SJCRH30 (cell line): ENCODE data around the gene VAV1. TPM values are rescaled to one million over a fixed set of nuclear protein-coding genes. Genes with fewer than 3 reads are reported as not detected.
"Not testable (repeated sequence)": the region's sequence is repeated elsewhere in the genome, so short reads cannot be mapped to it uniquely, and the experiment has no call there.

ENCODE experiments used
- DNase-seq, 2 experiments: peaks; one replicate each; pipeline ENCODE4 v3.0.0-alpha.2; 2015 to 2020
- H3K27ac ChIP-seq: fragments of 250-450 bp; sonication (Bioruptor Pico); 2 replicates; pipeline ENCODE4 v1.5.1; 2020; ENCODE audit warnings: mild to moderate bottlenecking, moderate library complexity
- H3K27me3 ChIP-seq: fragments of 250-450 bp; sonication (Bioruptor Pico); 2 replicates; pipeline ENCODE4 v1.5.1; 2020; ENCODE audit warnings: mild to moderate bottlenecking, moderate library complexity
- H3K36me3 ChIP-seq: fragments of 250-450 bp; sonication (Bioruptor Pico); 2 replicates; pipeline ENCODE4 v1.5.1; 2020; ENCODE audit warnings: mild to moderate bottlenecking, moderate library complexity
- H3K4me1 ChIP-seq: fragments of 250-450 bp; sonication (Bioruptor Pico); 2 replicates; pipeline ENCODE4 v1.5.1; 2020; ENCODE audit warnings: mild to moderate bottlenecking, moderate library complexity
- H3K4me3 ChIP-seq: fragments of 250-450 bp; sonication (Bioruptor Pico); 2 replicates; pipeline ENCODE4 v1.5.1; 2020; ENCODE audit warnings: mild to moderate bottlenecking, moderate library complexity
- H3K9me3 ChIP-seq: fragments of 250-450 bp; sonication (Bioruptor Pico); replicated peaks from 2 replicates; pipeline ENCODE4 v1.5.1; 2020; ENCODE audit warnings: mild to moderate bottlenecking, moderate library complexity
- total RNA-seq: library from RNA; depleted of rRNA; stranded (reverse); fragments of >200 nt; shearing (Covaris generic); gene quantifications from 2 replicates; pipeline ENCODE4 v1.2.3, GENCODE V29; 2014

The VAV1 gene
- total RNA-seq, 1 experiment from 2014 or later, result not detected

DNA sequence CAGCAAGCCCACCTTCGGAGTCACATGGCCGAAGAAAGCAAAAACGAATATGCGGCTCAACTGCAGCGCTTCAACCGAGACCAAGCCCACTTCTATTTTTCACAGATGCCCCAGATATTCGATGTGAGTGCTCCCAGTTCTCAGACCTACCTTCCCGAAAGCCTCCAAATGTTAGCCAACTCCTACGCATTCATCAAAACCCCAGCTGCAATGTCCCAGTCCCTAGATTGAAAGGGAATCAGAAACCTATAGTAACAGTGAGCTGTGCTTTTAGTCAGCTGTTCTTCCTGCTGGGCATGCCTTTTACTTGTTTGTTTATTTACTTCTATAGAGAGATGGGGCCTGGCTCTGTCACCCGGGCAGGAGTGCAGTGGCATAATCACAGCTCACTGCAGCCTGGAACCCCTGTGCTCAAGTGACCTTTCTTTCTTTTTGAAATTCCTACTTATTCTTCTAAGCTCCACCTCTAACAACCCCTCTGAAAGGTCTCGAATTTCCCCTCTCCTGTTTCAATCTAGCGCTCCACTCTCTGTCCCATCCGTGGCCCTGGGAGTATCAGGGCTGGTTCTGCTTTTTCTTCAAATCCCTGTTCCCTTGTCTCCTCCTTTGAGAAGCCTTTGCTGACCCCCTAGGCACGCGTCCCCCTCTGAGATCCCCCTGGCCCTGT lies 28.7 kb upstream of the VAV1 start:
- Histone ChIP-seq H3K9me3 (no peaks in the 10 kb centered on the region), H3K4me1 (peaks cover 16% of the 10 kb centered on the region), H3K4me3 (no peak overlapping the region), H3K36me3 (peaks cover 33% of the 10 kb centered on the region), H3K27ac (peak overlapping the region; percentile 43), H3K27me3 (no peaks in the 10 kb centered on the region)
- peak in 1 of 2 experiments; percentile 46 for DNase-seq

DNA sequence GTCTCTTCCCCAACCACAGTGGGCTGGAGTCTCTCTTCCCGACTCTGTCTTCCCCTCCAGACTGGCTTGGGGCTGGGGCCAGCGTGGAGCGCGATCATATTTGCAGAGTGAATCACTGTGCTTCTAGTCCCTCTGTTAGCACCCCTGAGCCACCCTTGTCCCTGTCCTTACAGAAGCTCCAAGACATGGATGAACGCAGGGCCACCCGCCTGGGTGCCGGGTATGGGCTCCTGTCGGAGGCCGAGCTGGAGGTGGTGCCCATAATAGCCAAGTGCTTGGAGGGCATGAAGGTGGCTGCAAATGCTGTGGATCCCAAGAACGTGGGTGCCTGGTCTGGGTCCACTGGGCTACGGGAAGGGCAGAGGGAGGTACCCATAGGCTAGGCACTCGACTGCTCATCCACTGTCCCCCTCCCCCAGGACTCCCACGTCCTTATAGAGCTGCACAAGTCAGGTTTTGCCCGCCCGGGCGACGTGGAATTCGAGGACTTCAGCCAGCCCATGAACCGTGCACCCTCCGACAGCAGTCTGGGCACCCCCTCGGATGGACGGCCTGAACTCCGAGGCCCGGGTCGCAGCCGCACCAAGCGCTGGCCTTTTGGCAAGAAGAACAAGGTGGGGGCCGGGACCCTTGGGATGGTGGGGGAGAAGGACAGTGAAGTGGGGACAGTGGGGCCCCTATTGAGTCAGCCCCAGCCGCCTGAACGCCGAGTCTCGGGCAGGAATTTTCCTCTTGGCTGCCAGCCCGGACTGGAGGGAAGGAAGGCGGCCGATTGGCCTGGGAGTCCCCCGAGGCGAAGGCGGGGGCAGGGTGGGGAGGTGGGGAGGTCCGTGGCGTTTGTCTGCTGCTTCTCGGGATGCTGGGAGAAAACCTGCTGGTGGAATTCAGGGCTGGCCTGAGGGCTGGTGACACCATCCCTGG lies 27.9 kb upstream of the VAV1 start:
- peak overlapping the region; percentile 43 for H3K27ac ChIP-seq
- H3K36me3 ChIP-seq, result peaks cover 40% of the 10 kb centered on the region
- H3K4me3 ChIP-seq, result no peak overlapping the region
- H3K4me1 ChIP-seq, result peaks cover 14% of the 10 kb centered on the region
- no peaks in the 10 kb centered on the region for H3K27me3 ChIP-seq
- H3K9me3 ChIP-seq, result no peaks in the 10 kb centered on the region
- DNase-seq, result peak; percentile 89 to 91

DNA sequence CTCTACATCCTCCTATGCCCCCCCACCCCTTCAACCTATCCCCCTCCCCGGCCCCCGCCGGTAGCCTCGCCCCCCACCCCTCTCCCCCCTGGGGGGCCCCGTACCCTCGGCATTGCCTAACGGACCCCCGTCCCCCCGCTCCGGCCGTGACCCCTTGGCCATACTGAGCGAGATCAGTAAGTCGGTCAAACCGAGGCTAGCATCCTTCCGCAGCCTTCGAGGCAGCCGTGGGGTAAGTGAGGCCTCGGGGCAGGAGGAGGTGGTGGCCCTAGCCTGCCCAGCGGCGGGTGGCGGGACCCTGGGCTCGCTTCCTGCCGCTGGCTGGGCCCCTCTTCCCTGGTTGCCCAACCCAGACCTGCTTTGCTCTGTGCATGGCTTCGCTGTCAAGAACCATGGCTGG lies 26.5 kb upstream of the VAV1 start:
- H3K4me1 ChIP-seq, result peaks cover 14% of the 10 kb centered on the region
- H3K27ac ChIP-seq, result no peak overlapping the region
- no peaks in the 10 kb centered on the region for H3K27me3 ChIP-seq
- no peak overlapping the region for H3K4me3 ChIP-seq
- peaks cover 48% of the 10 kb centered on the region for H3K36me3 ChIP-seq
- H3K9me3 ChIP-seq, result no peaks in the 10 kb centered on the region
- no peak for DNase-seq

DNA sequence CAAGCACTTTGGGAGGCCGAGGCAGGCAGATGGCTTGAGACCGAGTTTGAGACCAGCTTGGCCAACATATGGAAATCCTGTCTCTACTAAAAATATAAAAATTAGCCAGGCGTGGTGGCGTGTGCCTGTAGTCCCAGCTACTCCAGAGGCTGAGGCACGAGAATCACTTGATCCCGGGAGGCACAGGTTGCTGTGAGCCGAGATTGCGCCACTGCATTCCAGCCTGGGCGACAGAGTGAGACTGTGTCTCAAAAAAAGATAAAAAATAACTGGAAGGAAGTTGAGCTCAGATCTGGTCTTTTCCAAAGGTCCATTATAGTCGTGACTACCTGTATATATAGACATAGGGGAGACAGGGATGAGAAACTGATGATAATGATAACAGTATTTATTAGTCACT lies 24.0 kb upstream of the VAV1 start:
- H3K9me3 ChIP-seq, result not testable (repeated sequence)

DNA sequence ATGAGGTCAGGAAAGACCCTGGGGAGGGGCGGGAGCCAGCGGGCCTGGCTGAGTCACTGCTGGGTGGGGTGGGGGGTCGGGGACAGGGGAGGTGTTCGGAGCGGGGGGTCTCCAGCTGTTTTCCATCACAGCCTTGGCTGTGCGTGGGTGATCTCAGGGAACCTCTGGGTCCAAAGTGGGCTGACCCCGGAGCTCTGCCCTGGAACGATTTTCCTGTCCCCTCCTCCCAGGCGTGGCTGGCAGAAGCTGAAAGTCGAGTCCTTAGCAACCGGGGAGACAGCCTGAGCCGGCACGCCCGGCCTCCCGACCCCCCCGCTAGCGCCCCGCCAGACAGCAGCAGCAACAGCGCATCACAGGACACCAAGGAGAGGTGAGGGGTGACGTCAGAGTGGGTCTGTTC lies 22.4 kb upstream of the VAV1 start:
- Histone ChIP-seq H3K27me3 (no peaks in the 10 kb centered on the region), H3K36me3 (peaks cover 62% of the 10 kb centered on the region), H3K9me3 (no peaks in the 10 kb centered on the region), H3K4me1 (peaks cover 6% of the 10 kb centered on the region), H3K27ac (no peak overlapping the region), H3K4me3 (no peak overlapping the region)
- DNase-seq, result no peak

More for the DNA sequence above, 24.0 kb upstream of the VAV1 start:
- DNase-seq, H3K4me3 ChIP-seq, H3K27me3 ChIP-seq, H3K27ac ChIP-seq: not testable (repeated sequence)
- Histone ChIP-seq H3K4me1 (peaks cover 14% of the 10 kb centered on the region), H3K36me3 (peaks cover 66% of the 10 kb centered on the region)

DNA sequence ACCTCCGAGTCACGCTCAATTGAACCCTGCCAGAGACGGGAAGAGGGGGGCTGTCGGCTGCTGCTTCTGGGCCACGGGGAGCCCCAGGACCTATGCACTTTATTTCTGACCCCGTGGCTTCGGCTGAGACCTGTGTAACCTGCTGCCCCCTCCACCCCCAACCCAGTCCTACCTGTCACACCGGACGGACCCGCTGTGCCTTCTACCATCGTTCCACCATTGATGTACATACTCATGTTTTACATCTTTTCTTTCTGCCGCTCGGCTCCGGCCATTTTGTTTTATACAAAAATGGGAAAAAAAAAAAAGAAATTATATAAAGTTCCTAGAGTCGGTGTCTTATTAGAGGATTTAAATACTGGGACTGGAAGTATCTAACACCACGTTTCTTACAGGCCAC lies 21.3 kb upstream of the VAV1 start:
- DNase-seq, result no peak
- no peak overlapping the region for H3K4me3 ChIP-seq
- H3K36me3 ChIP-seq, result peaks cover 58% of the 10 kb centered on the region

DNA sequence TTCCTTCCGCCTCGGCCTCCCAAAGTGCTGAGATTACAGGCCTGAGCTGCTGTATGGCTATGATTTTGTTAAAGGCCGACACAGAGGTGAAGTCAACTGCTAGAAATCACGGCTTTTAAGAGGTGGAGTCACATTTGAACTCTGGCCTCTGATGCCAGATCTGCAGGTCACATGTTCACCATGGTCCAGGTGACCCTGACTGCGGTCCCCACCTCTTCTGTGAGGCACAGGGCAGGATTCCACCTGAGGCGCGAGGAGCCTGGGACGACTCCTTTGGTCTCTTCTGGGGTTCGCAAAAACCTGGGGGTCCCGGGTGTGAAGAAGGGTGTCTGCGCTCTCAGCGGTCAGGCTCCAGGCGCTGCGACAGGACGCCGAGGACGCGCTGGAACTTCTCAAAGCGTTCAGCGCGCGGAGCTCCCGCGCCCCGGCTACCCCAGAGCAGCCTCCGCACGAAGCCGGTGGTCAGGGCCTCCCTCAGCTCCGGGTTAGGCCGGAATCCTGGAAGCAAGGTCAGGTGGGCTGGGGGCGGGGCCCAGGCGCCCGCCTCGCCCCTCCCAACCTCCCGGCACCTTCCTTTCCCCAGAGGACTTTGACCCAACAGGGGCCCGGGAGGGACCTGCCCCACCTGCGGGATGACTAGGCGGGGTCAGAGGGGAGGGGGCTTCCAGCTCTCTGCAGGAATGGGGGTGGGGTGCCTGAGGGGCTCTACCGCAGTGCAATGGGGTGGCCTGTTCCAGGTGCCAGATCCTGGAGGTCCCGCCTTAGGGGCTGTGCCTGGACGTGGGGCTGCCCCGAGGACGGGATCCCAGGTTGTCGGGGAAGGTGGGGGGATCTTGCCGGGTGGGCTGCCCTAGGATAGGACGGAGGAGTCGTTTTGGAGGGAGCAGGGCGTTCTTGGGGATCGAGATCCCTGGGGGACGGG lies 20.0 kb upstream of the VAV1 start:
- no peak overlapping the region for H3K4me3 ChIP-seq
- H3K27ac ChIP-seq, result no peak overlapping the region
- H3K36me3 ChIP-seq, result peaks cover 44% of the 10 kb centered on the region
- no peak for DNase-seq
- H3K9me3 ChIP-seq, result no peaks in the 10 kb centered on the region
- H3K4me1 ChIP-seq, result no peaks in the 10 kb centered on the region
- no peaks in the 10 kb centered on the region for H3K27me3 ChIP-seq

More for the DNA sequence above, 21.3 kb upstream of the VAV1 start:
- no peaks in the 10 kb centered on the region for H3K9me3 ChIP-seq
- no peaks in the 10 kb centered on the region for H3K27me3 ChIP-seq
- H3K27ac ChIP-seq, result no peak overlapping the region
- H3K4me1 ChIP-seq, result no peaks in the 10 kb centered on the region

DNA sequence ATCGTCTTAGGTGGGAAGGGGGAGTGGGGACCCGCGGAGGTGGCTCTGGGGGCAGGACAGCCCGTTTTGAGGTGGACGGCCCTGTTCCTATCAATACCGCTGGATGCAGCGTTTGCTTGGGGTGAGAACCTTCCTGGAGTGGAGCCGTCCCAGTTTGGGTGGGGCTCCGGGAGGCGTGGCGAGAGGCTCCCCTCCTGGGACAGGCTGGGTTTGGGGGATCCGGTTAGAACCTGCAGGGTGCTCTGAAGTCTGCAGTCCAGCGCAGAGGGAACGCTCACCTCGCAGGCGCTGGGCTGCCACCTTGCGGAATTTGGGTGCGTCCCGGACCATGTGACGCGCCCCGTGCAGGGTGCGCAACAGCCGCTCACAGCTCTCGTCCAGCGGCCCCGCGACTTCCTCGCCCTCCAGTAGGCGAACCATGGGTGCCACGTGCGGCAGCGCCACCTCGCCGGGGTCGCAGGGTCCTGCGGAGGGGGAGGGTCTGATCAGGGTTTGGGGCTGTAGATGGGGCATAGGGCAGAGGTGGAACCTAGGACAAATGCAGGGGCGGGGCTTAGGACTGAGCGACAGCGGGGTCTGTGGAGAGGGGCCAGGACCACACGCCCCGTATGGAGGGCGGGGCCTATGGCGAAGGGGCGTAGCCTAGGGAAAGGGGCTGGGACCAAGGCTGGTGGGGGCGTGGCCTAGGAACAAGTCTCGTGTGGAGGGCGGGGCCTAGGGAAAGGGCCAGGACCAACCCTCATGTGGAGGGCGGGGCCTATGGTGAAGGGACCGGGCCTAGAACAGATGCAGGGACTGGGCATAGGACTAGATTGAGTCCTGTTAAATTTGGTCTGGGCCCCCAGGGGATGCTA lies 19.1 kb upstream of the VAV1 start:
- peak; percentile 49 for DNase-seq
- Histone ChIP-seq H3K27ac (no peak overlapping the region), H3K36me3 (peaks cover 35% of the 10 kb centered on the region), H3K4me1 (no peaks in the 10 kb centered on the region), H3K4me3 (no peak overlapping the region), H3K9me3 (no peaks in the 10 kb centered on the region), H3K27me3 (no peaks in the 10 kb centered on the region)

DNA sequence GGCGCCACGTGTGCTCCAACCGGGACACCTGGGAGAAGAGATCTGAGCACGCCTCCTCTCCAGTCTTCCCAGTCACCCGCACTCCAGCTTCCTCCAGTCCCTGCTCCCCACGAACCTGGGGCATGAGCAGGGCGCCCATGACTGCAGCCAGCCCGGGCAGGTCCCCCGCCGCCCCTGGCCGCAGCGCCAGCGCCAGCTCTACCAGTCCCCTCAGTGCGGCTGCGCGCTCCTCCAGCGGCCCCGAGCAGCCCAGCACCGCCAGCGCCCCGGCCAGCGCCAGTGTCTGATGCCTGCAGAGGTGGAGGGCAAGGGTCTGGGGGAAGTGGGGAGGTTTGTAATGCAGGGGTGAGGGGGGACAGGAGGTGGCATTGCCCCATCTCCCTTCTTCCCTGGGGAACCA lies 18.4 kb upstream of the VAV1 start:
- Histone ChIP-seq H3K4me1 (no peaks in the 10 kb centered on the region), H3K4me3 (no peak overlapping the region)
- DNase-seq, result no peak

DNA sequence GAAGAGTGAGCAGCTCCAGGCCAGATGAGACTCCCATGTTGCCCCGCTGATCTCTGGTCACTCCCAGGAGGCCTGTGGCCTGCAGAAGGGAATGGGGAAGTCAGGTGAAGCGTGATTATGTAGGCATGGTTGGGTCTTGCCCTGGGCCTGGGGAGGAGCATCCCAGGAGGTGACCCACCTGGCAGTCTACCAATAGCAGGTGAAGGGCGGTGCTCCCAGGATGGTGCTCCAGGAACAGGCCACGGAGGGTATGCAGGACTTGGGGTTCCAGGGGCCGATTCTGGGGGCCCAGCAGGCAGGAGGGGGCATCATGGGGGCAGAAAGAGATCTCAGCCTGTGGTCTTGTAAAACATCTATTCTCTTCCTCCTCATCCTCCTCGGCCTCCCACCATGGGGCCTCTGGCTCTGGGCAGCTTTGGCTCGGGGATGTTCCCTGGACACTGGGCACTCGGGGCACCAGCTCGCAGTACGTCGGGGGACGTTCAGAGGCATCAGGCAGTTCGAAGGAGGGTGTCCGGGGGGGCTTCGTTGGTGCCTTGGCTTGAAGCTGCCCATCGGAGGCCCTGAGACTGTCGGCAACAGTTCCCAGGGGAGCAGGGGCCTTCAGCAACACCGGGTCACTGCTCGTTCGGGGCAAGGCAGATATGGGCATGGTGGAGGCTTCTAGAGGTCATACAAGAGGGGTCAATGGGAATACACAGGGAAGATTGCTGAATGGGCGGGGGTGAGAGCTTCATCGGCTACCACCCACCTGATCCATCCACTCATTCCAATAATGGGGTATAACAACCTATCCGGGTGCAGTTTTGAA lies 17.6 kb upstream of the VAV1 start:
- Histone ChIP-seq H3K4me1 (no peaks in the 10 kb centered on the region), H3K9me3 (no peaks in the 10 kb centered on the region), H3K4me3 (no peak overlapping the region), H3K27ac (no peak overlapping the region), H3K36me3 (peaks cover 25% of the 10 kb centered on the region), H3K27me3 (no peaks in the 10 kb centered on the region)
- DNase-seq, result no peak

More for the DNA sequence above, 18.4 kb upstream of the VAV1 start:
- Histone ChIP-seq H3K27ac (no peak overlapping the region), H3K9me3 (no peaks in the 10 kb centered on the region), H3K27me3 (no peaks in the 10 kb centered on the region), H3K36me3 (peaks cover 32% of the 10 kb centered on the region)

DNA sequence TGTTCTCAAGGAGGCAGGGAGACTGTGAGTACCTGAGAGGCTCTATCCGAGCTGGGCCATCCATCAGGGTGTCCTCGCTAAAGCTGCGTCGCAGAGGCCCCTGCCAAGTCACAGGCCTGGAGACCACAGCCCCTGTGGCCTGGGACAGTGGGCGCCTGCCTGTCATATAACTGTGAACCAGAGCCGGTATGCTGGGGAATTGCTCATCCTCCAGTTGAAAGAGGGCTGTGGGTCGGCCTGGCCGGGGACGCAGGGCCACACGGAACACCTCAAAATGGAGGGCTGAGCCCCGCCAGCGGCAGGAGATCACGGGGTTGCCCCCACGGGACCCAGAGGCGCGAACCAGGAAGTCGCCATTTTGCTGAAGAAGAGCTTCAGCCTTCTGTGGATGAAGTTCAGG lies 11.9 kb upstream of the VAV1 start:
- no peak overlapping the region for H3K27ac ChIP-seq

DNA sequence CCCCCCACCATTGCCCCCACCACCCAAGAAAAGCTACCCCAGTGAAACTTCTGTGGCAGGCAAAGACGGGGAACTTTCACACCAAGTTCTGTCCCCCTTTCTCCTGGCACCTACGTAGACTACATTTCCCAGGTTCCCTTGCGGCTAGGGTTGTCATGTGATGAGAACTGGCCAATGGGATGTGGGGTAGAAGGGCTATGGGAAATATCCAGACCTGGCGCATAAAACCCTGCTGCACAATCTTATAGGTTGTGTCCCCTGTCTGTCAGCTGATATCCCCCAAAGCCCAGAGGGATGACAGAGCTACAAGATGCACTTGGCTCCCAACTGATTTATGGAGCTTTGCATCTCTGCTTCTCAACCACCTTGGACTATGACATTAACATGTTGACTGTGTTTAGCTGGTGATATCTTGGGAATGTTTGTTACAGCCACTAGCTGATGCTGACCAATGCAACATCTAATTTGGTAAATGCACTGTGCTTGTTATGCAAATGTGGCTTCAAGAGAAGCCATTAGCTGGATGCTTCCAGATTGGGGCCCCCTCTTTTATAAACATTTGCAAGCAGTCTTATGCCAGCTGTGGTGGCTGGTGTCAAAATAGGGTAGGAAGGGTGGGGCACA lies 11.3 kb upstream of the VAV1 start:
- Histone ChIP-seq H3K36me3 (no peaks in the 10 kb centered on the region), H3K9me3 (no peaks in the 10 kb centered on the region), H3K4me1 (peaks cover 3% of the 10 kb centered on the region; the same call in 1 of the 2 replicates), H3K27me3 (no peaks in the 10 kb centered on the region), H3K4me3 (no peak overlapping the region), H3K27ac (no peak overlapping the region)
- DNase-seq, result peak; percentile 19 to 43

More for the DNA sequence above, 11.9 kb upstream of the VAV1 start:
- H3K4me1 ChIP-seq, result no peaks in the 10 kb centered on the region
- H3K4me3 ChIP-seq, result no peak overlapping the region
- DNase-seq, result no peak
- no peaks in the 10 kb centered on the region for H3K27me3 ChIP-seq
- H3K9me3 ChIP-seq, result no peaks in the 10 kb centered on the region
- H3K36me3 ChIP-seq, result no peaks in the 10 kb centered on the region

DNA sequence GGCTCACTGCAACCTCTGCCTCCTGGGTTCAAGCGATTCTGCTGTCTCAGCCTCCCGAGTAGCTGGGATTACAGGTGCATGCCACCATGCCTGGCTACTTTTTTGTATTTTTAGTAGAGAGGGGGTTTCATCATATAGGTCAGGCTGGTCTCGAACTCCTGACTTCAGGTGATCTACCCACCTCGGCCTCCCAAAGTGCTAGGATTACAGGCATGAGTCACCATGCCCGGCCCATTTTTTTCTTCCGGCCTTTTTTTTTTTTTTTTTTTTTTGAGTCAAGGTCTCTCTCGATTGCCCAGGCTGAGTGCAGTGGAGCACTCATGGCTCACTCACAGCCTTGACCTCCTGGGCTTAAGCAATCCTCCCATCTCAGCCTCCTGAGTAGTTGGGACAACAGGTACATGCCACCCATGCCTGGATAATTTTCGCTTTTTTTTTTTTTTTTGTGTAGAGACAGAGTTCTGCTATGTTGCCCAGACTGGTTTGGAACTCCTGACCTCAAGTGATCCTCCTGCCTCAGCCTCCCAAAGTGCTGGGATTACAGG lies 10.2 kb upstream of the VAV1 start:
- not testable (repeated sequence) for H3K9me3 ChIP-seq, H3K27me3 ChIP-seq, H3K36me3 ChIP-seq, H3K4me1 ChIP-seq, H3K27ac ChIP-seq, H3K4me3 ChIP-seq, DNase-seq
